H1 (cell line): ENCODE measurements around the gene STX19. TPM values are rescaled to one million over a fixed set of nuclear protein-coding genes. Genes with fewer than 3 reads are reported as not detected.

Experiments used
- CTCF ChIA-PET: fragments of 300-600 bp; sonication (Branson Sonifier 250); formaldehyde crosslinking; loops from one replicate; lab custom pipeline; 2021; ENCODE audit not compliant: partially characterized antibody; lab: Charles Lee
- POLR2A ChIA-PET: fragments of 300-600 bp; sonication (Branson Sonifier 250); formaldehyde crosslinking; loops from one replicate; lab custom pipeline; 2021; ENCODE audit warnings: inconsistent platforms; ENCODE audit not compliant: partially characterized antibody; lab: Charles Lee
- DNase-seq, 2 experiments: peaks; one replicate each; pipeline versions ENCODE4 v3.0.0 to v3.0.0-alpha.2; 2010 to 2022; ENCODE audit warnings: low spot score in 2 of 2, low read depth in 1 of 2, mixed read lengths in 1 of 2
- FAIRE-seq: peaks from 2 replicates; lab custom pipeline; 2011; peaks lifted over from hg19 to GRCh38; lab: Jason Lieb, UNC
- H2AFZ ChIP-seq: 2 replicates; pipeline ENCODE4 v1.8.1; 2012; ENCODE audit warnings: low read length, inconsistent platforms
- H2AK5ac ChIP-seq: 2 replicates; pipeline ENCODE4 v1.6.1; 2013; ENCODE audit warnings: low read depth, low read length
- H2BK120ac ChIP-seq: replicated peaks from 2 replicates; pipeline ENCODE3; 2013; ENCODE audit warnings: low read depth, low read length, inconsistent platforms
- H2BK12ac ChIP-seq: 2 replicates; pipeline ENCODE4 v1.6.1; 2013; ENCODE audit warnings: low read depth, low read length
- H2BK15ac ChIP-seq: 2 replicates; pipeline ENCODE4 v1.6.1; 2013; ENCODE audit warnings: low read length
- H2BK20ac ChIP-seq: 2 replicates; pipeline ENCODE4 v1.6.1; 2013; ENCODE audit warnings: low read length
- H2BK5ac ChIP-seq: 2 replicates; pipeline ENCODE4 v1.6.1; 2013; ENCODE audit warnings: low read depth, low read length
- H3K14ac ChIP-seq: 2 replicates; pipeline ENCODE4 v1.6.1; 2013; ENCODE audit warnings: inconsistent platforms; ENCODE audit not compliant: insufficient read length
- H3K18ac ChIP-seq: 2 replicates; pipeline ENCODE4 v1.6.1; 2013; ENCODE audit warnings: low read length; ENCODE audit errors: extremely low read depth
- H3K23ac ChIP-seq: 2 replicates; pipeline ENCODE4 v1.6.1; 2013; ENCODE audit warnings: inconsistent platforms; ENCODE audit not compliant: insufficient read length
- H3K23me2 ChIP-seq: 2 replicates; pipeline ENCODE4 v1.6.1; 2013; ENCODE audit warnings: low read depth, low read length
- H3K27ac ChIP-seq: 2 replicates; pipeline ENCODE4 v1.6.1; 2011; ENCODE audit warnings: low read depth, low read length, inconsistent platforms
- H3K27me3 ChIP-seq, 4 experiments: replicated peaks in 1 of 4; 1 replicate in 1 of 4; 2 replicates in 3 of 4; pipeline versions ENCODE4 v1.6.1 to v1.8.1; 2011 to 2013; ENCODE audit warnings: low read length in 3 of 4, mild to moderate bottlenecking in 3 of 4, inconsistent platforms in 2 of 4, mixed read lengths in 2 of 4, moderate library complexity in 1 of 4; ENCODE audit not compliant: control insufficient read depth in 3 of 4, insufficient read depth in 3 of 4; ENCODE audit errors: extremely low read depth in 1 of 4
- H3K36me3 ChIP-seq, 4 experiments: 2 replicates each; pipeline versions ENCODE4 v1.6.1 to v1.8.1; 2011 to 2013; ENCODE audit warnings: mild to moderate bottlenecking in 4 of 4, low read length in 3 of 4, moderate library complexity in 2 of 4, control low read depth in 1 of 4, inconsistent platforms in 1 of 4; ENCODE audit not compliant: insufficient read depth in 4 of 4, control insufficient read depth in 2 of 4
- H3K4ac ChIP-seq: replicated peaks from 2 replicates; pipeline ENCODE3; 2013; ENCODE audit warnings: low read length, low read depth, mixed read lengths, inconsistent platforms; ENCODE audit not compliant: insufficient read length
- H3K4me1 ChIP-seq, 4 experiments: replicated peaks in 1 of 4; 1 replicate in 1 of 4; 2 replicates in 3 of 4; pipeline versions ENCODE4 v1.6.1 to v1.8.1; 2011 to 2013; ENCODE audit warnings: low read length in 3 of 4, inconsistent platforms in 2 of 4, mixed read lengths in 1 of 4; ENCODE audit not compliant: insufficient read depth in 4 of 4, control insufficient read depth in 3 of 4
- H3K4me2 ChIP-seq, 2 experiments: 2 replicates each; pipeline versions ENCODE4 v1.6.1 to v1.8.1; 2011 to 2013; ENCODE audit warnings: low read depth in 2 of 2, low read length in 2 of 2, control low read depth in 1 of 2, inconsistent platforms in 1 of 2, mild to moderate bottlenecking in 1 of 2; ENCODE audit not compliant: insufficient read depth in 1 of 2
- H3K4me3 ChIP-seq, 4 experiments: fragments of 200-600, 300-600 bp in 1 of 4; sonication (generic), shearing (Covaris generic), sonication (Bioruptor Twin) in 1 of 4; 2 replicates each; pipeline versions ENCODE4 v1.5.1 to v1.8.1; 2011 to 2016; ENCODE audit warnings: low read length in 4 of 4, low read depth in 3 of 4, control low read depth in 2 of 4, inconsistent platforms in 2 of 4, mild to moderate bottlenecking in 2 of 4, mixed read lengths in 1 of 4, moderate library complexity in 1 of 4; ENCODE audit not compliant: insufficient read depth in 2 of 4; ENCODE audit errors: extremely low read depth in 1 of 4
- H3K56ac ChIP-seq: replicated peaks from 2 replicates; pipeline ENCODE3; 2013; ENCODE audit warnings: low read depth, mild to moderate bottlenecking, mixed read lengths, low read length, inconsistent platforms; ENCODE audit not compliant: insufficient read length
- H3K79me1 ChIP-seq: 2 replicates; pipeline ENCODE4 v1.6.1; 2013; ENCODE audit warnings: low read depth, low read length, control low read depth
- H3K79me2 ChIP-seq, 2 experiments: 2 replicates each; pipeline versions ENCODE4 v1.6.1 to v1.8.1; 2012 to 2013; ENCODE audit warnings: low read length in 2 of 2, mild to moderate bottlenecking in 2 of 2, inconsistent platforms in 1 of 2; ENCODE audit not compliant: insufficient read depth in 2 of 2, control insufficient read depth in 1 of 2
- H3K9ac ChIP-seq, 4 experiments: replicated peaks in 1 of 4; 1 replicate in 1 of 4; 2 replicates in 3 of 4; pipeline versions ENCODE4 v1.6.1 to v1.8.1; 2011 to 2013; ENCODE audit warnings: low read depth in 3 of 4, low read length in 3 of 4, control low read depth in 2 of 4, mild to moderate bottlenecking in 2 of 4, moderate library complexity in 2 of 4, inconsistent platforms in 1 of 4; ENCODE audit errors: extremely low read depth in 1 of 4
- H3K9me3 ChIP-seq, 2 experiments: 2 replicates each; pipeline versions ENCODE4 v1.6.1 to v1.8.1; 2012 to 2013; ENCODE audit warnings: mild to moderate bottlenecking in 2 of 2, moderate library complexity in 2 of 2, control low read depth in 1 of 2, inconsistent platforms in 1 of 2, low read depth in 1 of 2, low read length in 1 of 2, mixed read lengths in 1 of 2; ENCODE audit not compliant: insufficient read depth in 2 of 2
- H4K20me1 ChIP-seq, 2 experiments: replicated peaks in 1 of 2; 2 replicates each; pipeline versions ENCODE3 to v1.8.1; 2011 to 2013; ENCODE audit warnings: inconsistent platforms in 2 of 2, low read length in 2 of 2, mild to moderate bottlenecking in 1 of 2; ENCODE audit not compliant: insufficient read depth in 2 of 2, control insufficient read depth in 1 of 2
- H4K5ac ChIP-seq: 2 replicates; pipeline ENCODE4 v1.6.1; 2013; ENCODE audit warnings: low read length, low read depth, mixed read lengths, inconsistent platforms; ENCODE audit not compliant: insufficient read length
- H4K8ac ChIP-seq: 2 replicates; pipeline ENCODE4 v1.8.0; 2013; ENCODE audit warnings: mild to moderate bottlenecking, moderate library complexity, low read length, inconsistent platforms; ENCODE audit not compliant: insufficient read depth; ENCODE audit errors: extremely low read depth
- H4K91ac ChIP-seq: replicated peaks from 2 replicates; pipeline ENCODE3; 2013; ENCODE audit warnings: low read length, mixed read lengths, inconsistent platforms; ENCODE audit not compliant: insufficient read length
- E2F6 ChIP-seq: IDR thresholded peaks from 2 replicates; pipeline ENCODE4 v1.6.1; 2012; ENCODE audit warnings: inconsistent platforms
- EZH2 ChIP-seq: fragments of 200-600 bp; sonication (generic); IDR thresholded peaks from 2 replicates; pipeline ENCODE4 v1.7.1; 2012; ENCODE audit warnings: low read depth, mild to moderate bottlenecking, moderate library complexity, low read length, inconsistent platforms; ENCODE audit not compliant: severe bottlenecking
- HDAC2 ChIP-seq, 2 experiments: fragments of 300-600 bp in 1 of 2; sonication (generic) in 1 of 2; IDR thresholded peaks; 2 replicates each; pipeline ENCODE4 v1.6.1; 2011 to 2012; ENCODE audit warnings: low read depth in 2 of 2, low read length in 2 of 2, mild to moderate bottlenecking in 2 of 2, moderate library complexity in 2 of 2, borderline replicate concordance in 1 of 2, inconsistent platforms in 1 of 2
- RFX5 ChIP-seq: IDR thresholded peaks from 2 replicates; pipeline ENCODE4 v1.6.1; 2011; ENCODE audit warnings: low read depth, low read length, improper control_type of control experiment, borderline replicate concordance
- RNF2 ChIP-seq: fragments of 200-900, 300-1000 bp; sonication (generic); IDR thresholded peaks from 2 replicates; pipeline ENCODE4 v1.7.1; 2016; ENCODE audit warnings: borderline replicate concordance, low read depth, mild to moderate bottlenecking, antibody characterized with exemption, low read length; ENCODE audit not compliant: poor library complexity, severe bottlenecking; ENCODE audit errors: missing control alignments
- SP1 ChIP-seq: IDR thresholded peaks from 2 replicates; pipeline ENCODE4 v1.6.1; 2011; ENCODE audit warnings: low read depth, low read length
- WGBS, 2 experiments: shearing (Covaris generic) in 1 of 2; methylation state at CpG; one replicate each; pipeline versions ENCODE4 v1.1.6 to v1.1.7; 2013 to 2015; ENCODE audit warnings: low lambda C conversion rate in 2 of 2, mixed read lengths in 2 of 2, inconsistent platforms in 1 of 2, low coverage in 1 of 2, missing lambda C conversion rate in 1 of 2; ENCODE audit not compliant: insufficient replicate concordance in 2 of 2, insufficient coverage in 1 of 2, insufficient read length in 1 of 2; ENCODE audit errors: extremely low coverage in 1 of 2, missing lambda C conversion rate in 1 of 2; 5-methylcytosine and 5-hydroxymethylcytosine counted together
- polyA plus RNA-seq, 7 experiments: library from polyadenylated mRNA; depleted of rRNA in 3 of 7; stranded (reverse) in 5 of 7; unstranded in 2 of 7; fragments of >200 nt in 5 of 7; fragments of 200-250 nt in 2 of 7; gene quantifications; 1 replicate in 5 of 7; 2 replicates in 1 of 7; 4 replicates in 1 of 7; pipeline versions ENCODE4 v1.2.1 to v1.2.3, GENCODE V29; 2011 to 2013; ENCODE audit warnings: missing spikeins in 2 of 7, mixed read lengths in 2 of 7
- total RNA-seq: library from RNA; stranded (reverse); fragmentation: NEBNext Ultra II Directional; extraction: Animal tissue kit (Norgen Biotek cat#: 25700); gene quantifications from 2 replicates; pipeline ENCODE4 v1.2.1, GENCODE V29; 2021

The STX19 gene
- total and polyA plus RNA-seq, 2 of the 8 experiments (the other 6 are each of a cell fraction or from before 2014, with no cell fraction given): not detected

GRCh38 chr3:94065122-94065521, 36.7 kb upstream of the STX19 start:
- no peak overlapping the region for H3K56ac ChIP-seq
- TF ChIP-seq RFX5 (no peak), RNF2 (no peak), E2F6 (no peak), EZH2 (no peak), HDAC2 (IDR thresholded peaks at IDR 0.05; ENCODE audit: borderline replicate concordance in 1 of 2, low read depth in 2 of 2, low read length in 2 of 2) (no peak), SP1 (no peak)

More at GRCh38 chr3:94065122-94065521, 36.7 kb upstream of the STX19 start:
- H3K4ac ChIP-seq: no peak overlapping the region
- no peak for FAIRE-seq
- H3K4me1 ChIP-seq: peaks cover 0 to 2% (median 0%) of the 10 kb centered on the region in 4 experiments; a peak in 2 of 7 replicates
- no peak overlapping the region for H2BK5ac ChIP-seq
- no peak overlapping the region for H2BK12ac ChIP-seq
- no peak overlapping the region for H3K23ac ChIP-seq
- CTCF ChIA-PET: no interaction called here
- no peak overlapping the region for H3K27ac ChIP-seq
- no peaks in the 10 kb centered on the region for H3K79me1 ChIP-seq
- H3K18ac ChIP-seq: no peak overlapping the region
- no peaks in the 10 kb centered on the region; a peak in 1 of 8 replicates for H3K36me3 ChIP-seq
- no peak overlapping the region for H2BK20ac ChIP-seq
- no peak overlapping the region for H3K4me3 ChIP-seq
- no peak overlapping the region for H2BK15ac ChIP-seq
- 82% methylated on average over 1 of the region's 1 CpG; no CpG with 5 or more reads in 1 of the 2 experiments for WGBS, 2 experiments
- no peaks in the 10 kb centered on the region for H4K20me1 ChIP-seq
- H3K14ac ChIP-seq: no peak overlapping the region
- H4K5ac ChIP-seq: no peak overlapping the region
- peaks cover 0 to 4% of the 10 kb centered on the region in 2 experiments; a peak in 1 of 4 replicates for H3K79me2 ChIP-seq
- H3K4me2 ChIP-seq: no peak overlapping the region
- H4K91ac ChIP-seq: no peak overlapping the region
- H3K23me2 ChIP-seq: peaks cover 7% of the 10 kb centered on the region; the same call in 1 of the 2 replicates
- H2BK120ac ChIP-seq: no peak overlapping the region
- no peaks in the 10 kb centered on the region; a peak in 1 of 4 replicates for H3K9me3 ChIP-seq
- POLR2A ChIA-PET: no interaction called here
- no peak overlapping the region for H2AK5ac ChIP-seq
- H3K9ac ChIP-seq: peak overlapping the region in 1 of 4 experiments; percentile 8; a peak in 1 of 7 replicates
- H3K27me3 ChIP-seq: no peaks in the 10 kb centered on the region
- no peak for DNase-seq
- no peak overlapping the region for H4K8ac ChIP-seq
- H2AFZ ChIP-seq: no peak overlapping the region
